Caco-2 (cell line): ENCODE data around the gene FYB2. TPM values are rescaled to one million over a fixed set of nuclear protein-coding genes. Genes with fewer than 3 reads are reported as not detected.

Source experiments
- BruUV-seq: library from RNA; stranded (reverse); fragments of 400-500 nt; replicated peaks from 2 replicates; lab custom pipeline; 2021; lab: Mats Ljungman, UMichigan
- CTCF ChIA-PET: fragments of 300-600 bp; sonication (Branson Sonifier 250); formaldehyde crosslinking; loops from one replicate; lab custom pipeline; 2022; ENCODE audit warnings: antibody characterized with exemption; lab: Charles Lee
- POLR2A ChIA-PET: fragments of 300-600 bp; sonication (Branson Sonifier 250); formaldehyde crosslinking; loops from one replicate; lab custom pipeline; 2022; ENCODE audit warnings: antibody characterized with exemption; lab: Charles Lee
- DNase-seq, 2 experiments: peaks; one replicate each; pipeline versions ENCODE4 v3.0.0 to v3.0.0-alpha.2; 2020 to 2022
- H3K27me3 ChIP-seq: replicated peaks from 2 replicates; pipeline ENCODE4 v1.6.0; 2011; ENCODE audit warnings: low read length; ENCODE audit not compliant: control insufficient read depth, insufficient read depth
- H3K36me3 ChIP-seq: 2 replicates; pipeline ENCODE4 v1.5.1; 2011; ENCODE audit warnings: low read length; ENCODE audit not compliant: control insufficient read depth, insufficient read depth
- H3K4me1 ChIP-seq: fragments of 250-450 bp; sonication (Bioruptor Pico); 2 replicates; pipeline ENCODE4 v1.5.1; 2020; ENCODE audit warnings: mild to moderate bottlenecking
- H3K4me3 ChIP-seq: 2 replicates; pipeline ENCODE4 v1.5.1; 2011; ENCODE audit warnings: low read depth, mild to moderate bottlenecking, control low read depth, low read length
- H3K9me3 ChIP-seq: fragments of 250-450 bp; sonication (Bioruptor Pico); 2 replicates; pipeline ENCODE4 v1.5.1; 2020; ENCODE audit warnings: mild to moderate bottlenecking, moderate library complexity
- H3K27ac Mint-ChIP-seq: one replicate; pipeline ENCODE4 v1.8.0; 2022; ENCODE audit warnings: mixed read lengths; ENCODE audit not compliant: unreplicated experiment
- H3K27me3 Mint-ChIP-seq: one replicate; pipeline ENCODE4 v1.8.0; 2022; ENCODE audit warnings: mixed read lengths; ENCODE audit not compliant: insufficient read depth, unreplicated experiment
- H3K36me3 Mint-ChIP-seq: one replicate; pipeline ENCODE4 v1.8.0; 2022; ENCODE audit warnings: mild to moderate bottlenecking, mixed read lengths; ENCODE audit not compliant: insufficient read depth, unreplicated experiment
- H3K4me1 Mint-ChIP-seq: one replicate; pipeline ENCODE4 v1.8.0; 2022; ENCODE audit warnings: low read depth, mixed read lengths; ENCODE audit not compliant: unreplicated experiment
- H3K4me3 Mint-ChIP-seq: one replicate; pipeline ENCODE4 v1.8.0; 2022; ENCODE audit warnings: mild to moderate bottlenecking, moderate library complexity, mixed read lengths; ENCODE audit not compliant: unreplicated experiment
- H3K9me3 Mint-ChIP-seq: one replicate; pipeline ENCODE4 v1.8.0; 2022; ENCODE audit warnings: mixed read lengths; ENCODE audit not compliant: unreplicated experiment
- intact Hi-C: fragments of 100-400 bp; cut with micrococcal nuclease; formaldehyde crosslinking; loops from one replicate; pipeline ENCODE4 v1.10.0; 2022; ENCODE audit not compliant: unreplicated experiment
- total RNA-seq: library from RNA; stranded (reverse); gene quantifications from 2 replicates; pipeline ENCODE4 v1.2.3, GENCODE V29; 2022
- TF ChIP-seq, protein P1 (sequence below), 2 experiments: fragments of 200-600 bp in 1 of 2; IDR thresholded peaks; 1 replicate in 1 of 2; 2 replicates in 1 of 2; pipeline versions ENCODE4 v1.5.1 to v1.8.0; 2011 to 2022; ENCODE audit warnings: antibody characterized with exemption in 1 of 2, control low read depth in 1 of 2, inconsistent platforms in 1 of 2, low read depth in 1 of 2, low read length in 1 of 2, mild to moderate bottlenecking in 1 of 2, moderate library complexity in 1 of 2; ENCODE audit not compliant: insufficient read depth in 1 of 2, severe bottlenecking in 1 of 2, unreplicated experiment in 1 of 2

The FYB2 gene
- total RNA-seq, 1 experiment from 2014 or later = 2.7 TPM

- POLR2A ChIA-PET = no interaction called here
- Histone ChIP-seq H3K4me3 (no peak overlapping the region), H3K36me3 (no peaks in the 10 kb centered on the region), H3K4me1 (no peaks in the 10 kb centered on the region), H3K9me3 (no peaks in the 10 kb centered on the region), H3K27me3 (no peaks in the 10 kb centered on the region)
- no TSS peak for BruUV-seq
- H3K27me3 Mint-ChIP-seq = no peaks in the 10 kb centered on the region
- no peaks in the 10 kb centered on the region for H3K36me3 Mint-ChIP-seq
- peaks cover 10% of the 10 kb centered on the region for H3K4me1 Mint-ChIP-seq
- CTCF ChIA-PET = no interaction called here
- intact Hi-C loops = loop anchor here (5.0 kb wide), 1 partner anchor 43 kb away; no protein-coding TSS in a partner anchor
- no peak overlapping the region for H3K4me3 Mint-ChIP-seq
- TF ChIP-seq, protein P1, sequence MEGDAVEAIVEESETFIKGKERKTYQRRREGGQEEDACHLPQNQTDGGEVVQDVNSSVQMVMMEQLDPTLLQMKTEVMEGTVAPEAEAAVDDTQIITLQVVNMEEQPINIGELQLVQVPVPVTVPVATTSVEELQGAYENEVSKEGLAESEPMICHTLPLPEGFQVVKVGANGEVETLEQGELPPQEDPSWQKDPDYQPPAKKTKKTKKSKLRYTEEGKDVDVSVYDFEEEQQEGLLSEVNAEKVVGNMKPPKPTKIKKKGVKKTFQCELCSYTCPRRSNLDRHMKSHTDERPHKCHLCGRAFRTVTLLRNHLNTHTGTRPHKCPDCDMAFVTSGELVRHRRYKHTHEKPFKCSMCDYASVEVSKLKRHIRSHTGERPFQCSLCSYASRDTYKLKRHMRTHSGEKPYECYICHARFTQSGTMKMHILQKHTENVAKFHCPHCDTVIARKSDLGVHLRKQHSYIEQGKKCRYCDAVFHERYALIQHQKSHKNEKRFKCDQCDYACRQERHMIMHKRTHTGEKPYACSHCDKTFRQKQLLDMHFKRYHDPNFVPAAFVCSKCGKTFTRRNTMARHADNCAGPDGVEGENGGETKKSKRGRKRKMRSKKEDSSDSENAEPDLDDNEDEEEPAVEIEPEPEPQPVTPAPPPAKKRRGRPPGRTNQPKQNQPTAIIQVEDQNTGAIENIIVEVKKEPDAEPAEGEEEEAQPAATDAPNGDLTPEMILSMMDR (IDR thresholded peaks at IDR 0.05; ENCODE audit: insufficient read depth in 1 of 2, low read depth in 1 of 2, low read length in 1 of 2, severe bottlenecking in 1 of 2, unreplicated experiment in 1 of 2) = no peak
- H3K27ac Mint-ChIP-seq = no peak overlapping the region
- no peak for DNase-seq
- H3K9me3 Mint-ChIP-seq = peaks cover 2% of the 10 kb centered on the region
Observed at GRCh38 chr1:56799605-56800400, 19.4 kb downstream of the FYB2 start.

- no peak overlapping the region for H3K27ac Mint-ChIP-seq
- Histone ChIP-seq H3K36me3 (no peaks in the 10 kb centered on the region), H3K27me3 (no peaks in the 10 kb centered on the region), H3K9me3 (no peaks in the 10 kb centered on the region), H3K4me3 (no peak overlapping the region), H3K4me1 (no peaks in the 10 kb centered on the region)
- H3K9me3 Mint-ChIP-seq = no peaks in the 10 kb centered on the region
- H3K36me3 Mint-ChIP-seq = no peaks in the 10 kb centered on the region
- H3K4me1 Mint-ChIP-seq = peaks cover 10% of the 10 kb centered on the region
- no peaks in the 10 kb centered on the region for H3K27me3 Mint-ChIP-seq
- no peak overlapping the region for H3K4me3 Mint-ChIP-seq
- intact Hi-C loops = no loop called here
- no TSS peak for BruUV-seq
- TF ChIP-seq, protein P1 (IDR thresholded peaks at IDR 0.05; ENCODE audit: insufficient read depth in 1 of 2, low read depth in 1 of 2, low read length in 1 of 2, severe bottlenecking in 1 of 2, unreplicated experiment in 1 of 2) = no peak
- DNase-seq = no peak
- POLR2A ChIA-PET = no interaction called here
- CTCF ChIA-PET = no interaction called here
Observed at GRCh38 chr1:56798053-56798471, 21.1 kb downstream of the FYB2 start.

GRCh38 chr1:56797065-56797685, 22.0 kb downstream of the FYB2 start:
- DNase-seq = no peak
- no peaks in the 10 kb centered on the region for H3K4me1 ChIP-seq
- intact Hi-C loops = no loop called here
- Mint-ChIP-seq H3K9me3 (no peaks in the 10 kb centered on the region), H3K27me3 (no peaks in the 10 kb centered on the region), H3K27ac (no peak overlapping the region), H3K36me3 (no peaks in the 10 kb centered on the region), H3K4me1 (peaks cover 10% of the 10 kb centered on the region), H3K4me3 (no peak overlapping the region)
- H3K36me3 ChIP-seq = no peaks in the 10 kb centered on the region
- BruUV-seq = no TSS peak
- no peak overlapping the region for H3K4me3 ChIP-seq
- ChIA-PET CTCF (no interaction called here), POLR2A (no interaction called here)
- TF ChIP-seq, protein P1 (IDR thresholded peaks at IDR 0.05; ENCODE audit: insufficient read depth in 1 of 2, low read depth in 1 of 2, low read length in 1 of 2, severe bottlenecking in 1 of 2, unreplicated experiment in 1 of 2) = no peak
- no peaks in the 10 kb centered on the region for H3K9me3 ChIP-seq
- no peaks in the 10 kb centered on the region for H3K27me3 ChIP-seq
